Keratinocyte (primary cell): ENCODE data around the gene SLC6A8. TPM values are rescaled to one million over a fixed set of nuclear protein-coding genes. Genes with fewer than 3 reads are reported as not detected.

Experiments used
- polyA plus RNA-seq, 5 experiments: library from polyadenylated mRNA; depleted of rRNA in 3 of 5; stranded (reverse) in 3 of 5; stranded (forward) in 1 of 5; unstranded in 1 of 5; fragments of >200 nt; gene quantifications; 1 replicate in 1 of 5; 2 replicates in 3 of 5; 3 replicates in 1 of 5; pipeline versions ENCODE4 v1.2.1 to v1.2.3, GENCODE V29; 2011 to 2012; ENCODE audit warnings: missing spikeins in 2 of 5, low read depth in 1 of 5, low replicate concordance in 1 of 5
- small RNA-seq, 3 experiments: library from RNA; depleted of rRNA; stranded (forward); fragments of <200 nt; gene quantifications; one replicate each; pipeline ENCODE3, GENCODE V24; 2012; ENCODE audit warnings: low read depth in 3 of 3, low replicate concordance in 1 of 3; ENCODE audit not compliant: insufficient read length in 3 of 3

Gene SLC6A8
- polyA plus RNA-seq, 1 donor (not counting 4 experiments of a cell fraction or from before 2014, with no cell fraction given), result 33.6 TPM

Small RNA genes lying within 50 kb of the gene (small RNA-seq; reads per million reads assigned to genes)
- gene RN7SL687P, result 0 reads per million in 3 experiments

Other genes with a start within 250 kb of the SLC6A8 start
- 0.28 to 0.49 TPM (median 0.31 TPM) in 3 replicates for gene TREX2, start 241.9 kb upstream of the SLC6A8 start, polyA plus RNA-seq
- 9.2 to 23.1 TPM (median 13.8 TPM) in 3 replicates for gene HAUS7, start 217.3 kb upstream of the SLC6A8 start, polyA plus RNA-seq
- gene BGN, start 192.9 kb upstream of the SLC6A8 start, polyA plus RNA-seq, result 0.03 to 0.12 TPM (median 0.07 TPM) in 3 replicates
- not detected in 3 replicates for gene ATP2B3, start 170.3 kb upstream of the SLC6A8 start, polyA plus RNA-seq
- 31.1 to 36.4 TPM (median 33.5 TPM) in 3 replicates for gene CCNQ, start 88.8 kb upstream of the SLC6A8 start, polyA plus RNA-seq
- gene DUSP9, start 40.7 kb upstream of the SLC6A8 start, polyA plus RNA-seq, result 0.47 to 0.57 TPM (median 0.50 TPM) in 3 replicates
- gene PNCK, start 14.1 kb upstream of the SLC6A8 start, polyA plus RNA-seq, result 0.05 to 0.37 TPM (median 0.24 TPM) in 3 replicates
- gene BCAP31, start 36.5 kb downstream of the SLC6A8 start, polyA plus RNA-seq, result 260 to 267 TPM (median 262 TPM) in 3 replicates
- 0.81 to 2.0 TPM (median 0.86 TPM) in 3 replicates for gene ABCD1, start 36.9 kb downstream of the SLC6A8 start, polyA plus RNA-seq
- gene PLXNB3, start 76.3 kb downstream of the SLC6A8 start, polyA plus RNA-seq, result 7.2 to 14.4 TPM (median 8.6 TPM) in 3 replicates
- 0.08 to 0.21 TPM (median 0.10 TPM) in 3 replicates for gene SRPK3, start 93.1 kb downstream of the SLC6A8 start, polyA plus RNA-seq
- 44.7 to 73.5 TPM (median 45.8 TPM) in 3 replicates for gene IDH3G, start 106.4 kb downstream of the SLC6A8 start, polyA plus RNA-seq
- gene SSR4, start 106.7 kb downstream of the SLC6A8 start, polyA plus RNA-seq, result 187 to 320 TPM (median 209 TPM) in 3 replicates
- 0.05 to 0.35 TPM (median 0.05 TPM) in 3 replicates for gene PDZD4, start 142.6 kb downstream of the SLC6A8 start, polyA plus RNA-seq
- 18.2 to 31.1 TPM (median 23.3 TPM) in 3 replicates for gene L1CAM, start 198.2 kb downstream of the SLC6A8 start, polyA plus RNA-seq
- not detected in 3 replicates for gene AVPR2, start 216.7 kb downstream of the SLC6A8 start, polyA plus RNA-seq
- 0.35 to 0.66 TPM (median 0.55 TPM) in 3 replicates for gene ARHGAP4, start 238.3 kb downstream of the SLC6A8 start, polyA plus RNA-seq
- 103 to 149 TPM (median 112 TPM) in 3 replicates for gene NAA10, start 247.1 kb downstream of the SLC6A8 start, polyA plus RNA-seq